PC-3 (cell line): ENCODE data around the gene PTPRB. TPM values are rescaled to one million over a fixed set of nuclear protein-coding genes. Genes with fewer than 3 reads are reported as not detected.

Source experiments
- ATAC-seq: fragments of 200-7000 bp; cut with Tn5 transposase; 2 replicates; pipeline ENCODE4 v1.9.1; 2020; ENCODE audit warnings: mild to moderate bottlenecking, moderate library complexity
- BruUV-seq: library from RNA; stranded (reverse); fragments of 400-500 nt; replicated peaks from 2 replicates; lab custom pipeline; 2021; lab: Mats Ljungman, UMichigan
- CTCF ChIA-PET: fragments of 300-600 bp; sonication (Branson Sonifier 250); formaldehyde crosslinking; loops from one replicate; lab custom pipeline; 2022; ENCODE audit warnings: antibody characterized with exemption; lab: Charles Lee
- POLR2A ChIA-PET: fragments of 300-600 bp; sonication (Branson Sonifier 250); formaldehyde crosslinking; loops from one replicate; lab custom pipeline; 2022; ENCODE audit warnings: antibody characterized with exemption; ENCODE audit not compliant: unreplicated experiment; lab: Charles Lee
- DNase-seq: peaks from one replicate; pipeline ENCODE4 v3.0.0-alpha.2; 2015
- H2AFZ ChIP-seq: fragments of 300-600 bp; sonication (generic); 2 replicates; pipeline ENCODE4 v1.6.0; 2016; ENCODE audit warnings: antibody characterized with exemption, low read length
- H3F3A ChIP-seq: fragments of 300-600 bp; sonication (generic); one replicate; pipeline ENCODE4 v1.6.0; 2017; ENCODE audit warnings: antibody characterized with exemption, low read length, control low read depth, mild to moderate bottlenecking; ENCODE audit not compliant: unreplicated experiment
- H3K27ac ChIP-seq: fragments of 300-600 bp; sonication (generic); 2 replicates; pipeline ENCODE4 v1.5.1; 2016; ENCODE audit warnings: mild to moderate bottlenecking, low read length
- H3K27me3 ChIP-seq: fragments of 300-600 bp; sonication (generic); 2 replicates; pipeline ENCODE4 v1.6.1; 2016; ENCODE audit warnings: low read length, mixed read lengths
- H3K36me3 ChIP-seq: fragments of 300-600 bp; sonication (generic); 2 replicates; pipeline ENCODE4 v1.6.1; 2016; ENCODE audit warnings: low read depth, mixed run types, low read length, mixed read lengths
- H3K4me1 ChIP-seq: fragments of 300-600 bp; sonication (generic); 2 replicates; pipeline ENCODE4 v1.5.1; 2016; ENCODE audit warnings: low read length; ENCODE audit not compliant: insufficient read depth
- H3K4me2 ChIP-seq: fragments of 300-600 bp; sonication (generic); 2 replicates; pipeline ENCODE4 v1.6.0; 2016; ENCODE audit warnings: low read length
- H3K4me3 ChIP-seq: fragments of 300-600 bp; sonication (generic); 2 replicates; pipeline ENCODE4 v1.5.1; 2016; ENCODE audit warnings: mild to moderate bottlenecking, low read length, mixed read lengths
- H3K79me2 ChIP-seq: fragments of 300-600 bp; sonication (generic); 2 replicates; pipeline ENCODE4 v1.6.1; 2017; ENCODE audit warnings: low read length, mixed read lengths
- H3K9ac ChIP-seq: fragments of 300-600 bp; sonication (generic); 2 replicates; pipeline ENCODE4 v1.6.0; 2016; ENCODE audit warnings: mild to moderate bottlenecking, low read length
- H3K9me2 ChIP-seq: fragments of 300-600 bp; sonication (generic); replicated peaks from 2 replicates; pipeline ENCODE4 v1.6.1; 2016; ENCODE audit warnings: mixed run types, low read length, mixed read lengths
- H3K9me3 ChIP-seq: fragments of 300-600 bp; sonication (generic); 2 replicates; pipeline ENCODE4 v1.6.1; 2016; ENCODE audit warnings: low read length, mixed read lengths
- H4K20me1 ChIP-seq: fragments of 300-600 bp; sonication (generic); 2 replicates; pipeline ENCODE4 v1.6.1; 2016; ENCODE audit warnings: low read length, mixed read lengths
- CTCF ChIP-seq: fragments of 300-600 bp; sonication (generic); conservative IDR thresholded peaks from 2 replicates; pipeline ENCODE4 v1.5.1; 2017; ENCODE audit warnings: antibody characterized with exemption, low read depth, mild to moderate bottlenecking, low read length
- EZH2 ChIP-seq: fragments of 300-600 bp; sonication (generic); IDR thresholded peaks from one replicate; pipeline ENCODE4 v1.6.1; 2017; ENCODE audit warnings: antibody characterized with exemption, mild to moderate bottlenecking, low read length; ENCODE audit not compliant: unreplicated experiment
- EZH2phosphoT487 ChIP-seq: fragments of 300-600 bp; sonication (generic); IDR thresholded peaks from 2 replicates; pipeline ENCODE4 v1.6.1; 2018; ENCODE audit warnings: mild to moderate bottlenecking, antibody characterized with exemption, low read length, borderline replicate concordance
- intact Hi-C: fragments of 100-400 bp; cut with micrococcal nuclease; formaldehyde crosslinking; loops from 2 replicates; pipeline ENCODE4 v1.9.0; 2023
- total RNA-seq: library from RNA; depleted of rRNA; stranded (reverse); fragments of >200 nt; gene quantifications from 2 replicates; pipeline ENCODE4 v1.2.3, GENCODE V29; 2014

PTPRB gene
- total RNA-seq, 1 experiment from 2014 or later, result 0.66 TPM

DNA sequence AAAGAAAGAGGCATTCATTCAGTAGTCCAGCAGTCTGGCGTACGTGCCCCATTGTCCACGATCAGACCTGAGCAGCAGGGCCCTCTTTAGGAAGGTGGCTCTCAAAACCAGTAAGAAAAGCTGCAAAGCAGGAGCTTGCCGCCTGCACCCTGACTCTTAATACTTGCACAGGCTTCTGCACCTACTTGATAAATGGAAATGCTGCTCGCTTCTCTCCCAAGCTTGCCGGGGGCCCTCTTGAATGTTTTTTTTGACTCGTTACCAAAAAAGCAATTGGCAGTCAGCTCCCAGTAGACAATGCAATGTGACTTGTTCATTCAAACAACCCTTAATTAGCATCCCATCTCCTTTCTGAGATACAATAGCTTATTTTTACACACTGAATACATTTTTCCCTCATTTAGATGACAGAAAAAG, 27.2 kb upstream of the PTPRB start:
- TF ChIP-seq EZH2, result no peak
- TF ChIP-seq EZH2phosphoT487, result no peak
- TF ChIP-seq CTCF, result no peak

DNA sequence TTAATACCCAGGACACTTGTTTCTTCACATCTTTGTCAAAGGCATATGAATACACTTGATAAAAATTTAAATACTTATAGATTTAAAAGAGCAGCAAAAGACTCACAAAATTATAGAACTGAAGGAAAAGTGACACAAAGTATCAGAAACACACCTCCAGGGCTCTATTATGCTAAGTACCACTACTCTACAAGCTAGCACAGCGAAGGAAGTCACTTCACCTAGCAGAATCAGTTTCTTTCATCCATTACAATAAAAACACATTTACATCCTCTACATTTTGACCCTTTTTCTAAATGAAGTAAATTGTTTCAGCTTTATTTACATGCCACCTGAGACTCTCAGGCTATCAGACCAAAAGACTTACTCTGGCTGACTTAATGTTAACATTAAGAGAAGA, 26.6 kb upstream of the PTPRB start:
- POLR2A ChIA-PET, result no interaction called here
- Histone ChIP-seq H3K4me2 (no peak overlapping the region), H3K79me2 (no peaks in the 10 kb centered on the region), H3K4me3 (no peak overlapping the region), H3K9me2 (no peaks in the 10 kb centered on the region), H3K36me3 (no peaks in the 10 kb centered on the region), H3K9ac (no peak overlapping the region), H2AFZ (no peak overlapping the region), H3K27ac (no peak overlapping the region), H3K9me3 (no peaks in the 10 kb centered on the region), H3F3A (no peaks in the 10 kb centered on the region), H4K20me1 (no peaks in the 10 kb centered on the region), H3K4me1 (peaks cover 23% of the 10 kb centered on the region), H3K27me3 (no peaks in the 10 kb centered on the region)
- intact Hi-C loops, result no loop called here
- TF ChIP-seq EZH2phosphoT487 (no peak), EZH2 (no peak), CTCF (no peak)
- DNase-seq (no peak), ATAC-seq (no peak)
- no TSS peak for BruUV-seq
- CTCF ChIA-PET, result no interaction called here

More for the DNA sequence above, 27.2 kb upstream of the PTPRB start:
- Histone ChIP-seq H3K36me3 (no peaks in the 10 kb centered on the region), H3K4me1 (peaks cover 23% of the 10 kb centered on the region), H3K79me2 (no peaks in the 10 kb centered on the region), H3K9me3 (no peaks in the 10 kb centered on the region), H3K27ac (no peak overlapping the region), H3K4me3 (no peak overlapping the region), H3F3A (no peaks in the 10 kb centered on the region), H4K20me1 (no peaks in the 10 kb centered on the region), H3K9me2 (no peaks in the 10 kb centered on the region), H3K9ac (no peak overlapping the region), H3K4me2 (no peak overlapping the region), H2AFZ (no peak overlapping the region), H3K27me3 (no peaks in the 10 kb centered on the region)
- POLR2A ChIA-PET, result no interaction called here
- DNase-seq (no peak), ATAC-seq (no peak)
- BruUV-seq, result no TSS peak
- CTCF ChIA-PET, result no interaction called here
- intact Hi-C loops, result no loop called here

DNA sequence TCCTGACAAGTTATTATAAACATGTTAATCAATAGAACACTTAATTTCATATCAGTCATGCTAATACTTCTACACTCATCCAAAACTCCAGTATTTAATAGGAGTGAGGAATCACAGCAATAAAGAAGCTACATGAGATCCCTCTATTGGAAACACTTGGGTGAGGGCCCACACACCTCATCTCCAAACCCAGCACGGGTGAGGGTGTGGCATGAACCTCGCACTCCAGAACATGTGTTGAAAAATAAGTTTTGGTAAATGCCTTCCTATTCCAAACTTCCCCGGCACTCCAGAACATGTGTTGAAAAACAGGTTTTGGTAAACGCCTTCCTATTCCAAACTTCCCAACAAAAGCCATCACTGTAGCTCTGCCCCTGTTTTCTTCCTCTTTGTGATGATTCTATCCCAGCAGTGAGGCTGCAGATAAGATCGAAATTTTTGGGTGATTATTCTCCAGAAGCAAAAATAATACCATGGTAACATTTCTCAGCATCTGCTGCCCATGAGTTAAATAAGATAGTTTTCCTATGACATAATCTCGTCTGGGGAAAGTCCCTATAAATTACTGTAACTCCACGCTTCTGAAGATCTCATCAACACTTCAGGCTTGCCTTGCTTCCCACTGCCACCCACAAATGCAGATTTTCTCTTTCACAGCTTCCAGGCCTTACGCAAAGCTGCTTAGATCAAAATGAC, 24.4 kb upstream of the PTPRB start:
- Histone ChIP-seq H3K36me3 (no peaks in the 10 kb centered on the region), H3K4me2 (peak overlapping the region; percentile 27; the same call in 1 of the 2 replicates), H3K79me2 (no peaks in the 10 kb centered on the region), H3K27ac (peak overlapping the region; percentile 80), H4K20me1 (no peaks in the 10 kb centered on the region), H3K27me3 (no peaks in the 10 kb centered on the region), H3K4me3 (no peak overlapping the region), H3F3A (no peaks in the 10 kb centered on the region), H3K9me3 (no peaks in the 10 kb centered on the region), H3K9ac (peak overlapping the region; percentile 47; the same call in 1 of the 2 replicates), H2AFZ (no peak overlapping the region), H3K9me2 (no peaks in the 10 kb centered on the region), H3K4me1 (peaks cover 23% of the 10 kb centered on the region)
- no peak for ATAC-seq
- BruUV-seq, result no TSS peak
- intact Hi-C loops, result loop anchor here (2.0 kb wide), 1 partner anchor 15 kb away; no protein-coding TSS in a partner anchor
- ChIA-PET POLR2A (interaction anchor here (0.6 kb wide), 1 partner anchor 1091 kb away, joined by 4 read pairs; no protein-coding TSS in a partner anchor), CTCF (no interaction called here)
- DNase-seq, result peak; percentile 43
- TF ChIP-seq EZH2phosphoT487 (no peak), EZH2 (no peak), CTCF (no peak)
